Neural cell (in vitro differentiated cells): ENCODE results near the gene CUL3. TPM values are rescaled to one million over a fixed set of nuclear protein-coding genes. Genes with fewer than 3 reads are reported as not detected.

Experiments
- H2AFZ ChIP-seq: fragments of 200-600, 300-800 bp; sonication (generic), shearing (Covaris generic); 2 replicates; pipeline ENCODE4 v1.6.0; 2014; ENCODE audit warnings: low read depth, mild to moderate bottlenecking, antibody characterized with exemption, low read length, moderate library complexity
- H3F3A ChIP-seq: fragments of 200-600 bp; shearing (Covaris generic); 2 replicates; pipeline ENCODE4 v1.6.1; 2016; ENCODE audit warnings: mild to moderate bottlenecking, moderate library complexity, mixed read lengths, antibody characterized with exemption, low read length; ENCODE audit not compliant: insufficient read depth, poor library complexity, severe bottlenecking
- H3K27ac ChIP-seq: fragments of 200-600, 300-800 bp; sonication (generic), shearing (Covaris generic); 2 replicates; pipeline ENCODE4 v1.5.1; 2014; ENCODE audit warnings: mild to moderate bottlenecking, low read length, moderate library complexity
- H3K27me3 ChIP-seq: fragments of 300-800, 200-600 bp; sonication (generic), shearing (Covaris generic); 2 replicates; pipeline ENCODE4 v1.6.0; 2014; ENCODE audit warnings: mild to moderate bottlenecking, low read depth, low read length, moderate library complexity; ENCODE audit not compliant: insufficient read depth
- H3K36me3 ChIP-seq: fragments of 300-800, 200-600 bp; sonication (generic), shearing (Covaris generic); 2 replicates; pipeline ENCODE4 v1.5.1; 2014; ENCODE audit warnings: mild to moderate bottlenecking, antibody characterized with exemption, low read length, moderate library complexity; ENCODE audit not compliant: insufficient read depth
- H3K4me2 ChIP-seq: fragments of 300-800, 200-600 bp; sonication (generic), shearing (Covaris generic); 2 replicates; pipeline ENCODE4 v1.6.0; 2014; ENCODE audit warnings: mild to moderate bottlenecking, low read length
- H3K4me3 ChIP-seq: fragments of 300-800, 200-600 bp; sonication (generic), shearing (Covaris generic); 2 replicates; pipeline ENCODE4 v1.5.1; 2014; ENCODE audit warnings: mild to moderate bottlenecking, low read length, moderate library complexity
- H3K79me2 ChIP-seq: fragments of 200-600 bp; shearing (Covaris generic); replicated peaks from 2 replicates; pipeline ENCODE4 v1.6.0; 2014; ENCODE audit warnings: mild to moderate bottlenecking, low read length, moderate library complexity; ENCODE audit not compliant: insufficient read depth
- H3K9ac ChIP-seq: fragments of 300-800, 200-600 bp; sonication (generic), shearing (Covaris generic); 2 replicates; pipeline ENCODE4 v1.6.1; 2016; ENCODE audit warnings: mild to moderate bottlenecking, low read length, mixed read lengths
- H3K9me2 ChIP-seq: fragments of 200-600 bp; shearing (Covaris generic); 2 replicates; pipeline ENCODE4 v1.6.1; 2016; ENCODE audit warnings: mild to moderate bottlenecking, low read length, mixed read lengths; ENCODE audit not compliant: insufficient read depth
- H3K9me3 ChIP-seq: fragments of 200-600, 300-800 bp; sonication (generic), shearing (Covaris generic); 2 replicates; pipeline ENCODE4 v1.6.1; 2016; ENCODE audit warnings: mild to moderate bottlenecking, mixed run types, low read length, moderate library complexity, mixed read lengths
- H4K20me1 ChIP-seq: fragments of 200-600 bp; shearing (Covaris generic); 2 replicates; pipeline ENCODE4 v1.6.1; 2016; ENCODE audit warnings: mild to moderate bottlenecking, mixed run types; ENCODE audit not compliant: insufficient read depth
- EP300 ChIP-seq: fragments of 450-650 bp; conservative IDR thresholded peaks from 2 replicates; pipeline ENCODE4 v1.6.1; 2014; ENCODE audit warnings: antibody characterized with exemption, mild to moderate bottlenecking, moderate library complexity; ENCODE audit not compliant: poor library complexity, severe bottlenecking
- EZH2 ChIP-seq: fragments of 200-600, 300-800 bp; shearing (Covaris generic), sonication (generic); IDR thresholded peaks from 2 replicates; pipeline ENCODE4 v1.6.1; 2014; ENCODE audit warnings: antibody characterized with exemption, low read length, borderline replicate concordance, mild to moderate bottlenecking; ENCODE audit not compliant: insufficient read depth, poor library complexity, severe bottlenecking
- MXI1 ChIP-seq: fragments of 450-650 bp; conservative IDR thresholded peaks from 2 replicates; pipeline ENCODE4 v1.6.1; 2014; ENCODE audit warnings: antibody characterized with exemption, mild to moderate bottlenecking; ENCODE audit not compliant: poor library complexity, severe bottlenecking
- POLR2AphosphoS5 ChIP-seq: IDR thresholded peaks from 2 replicates; pipeline ENCODE4 v1.6.1; 2012
- RAD21 ChIP-seq: fragments of 450-650 bp; conservative IDR thresholded peaks from 2 replicates; pipeline ENCODE4 v1.6.1; 2014; ENCODE audit warnings: antibody characterized with exemption, mild to moderate bottlenecking, moderate library complexity
- SMC3 ChIP-seq: fragments of 450-650 bp; conservative IDR thresholded peaks from 2 replicates; pipeline ENCODE4 v1.6.1; 2014; ENCODE audit warnings: antibody characterized with exemption, mild to moderate bottlenecking, moderate library complexity; ENCODE audit not compliant: poor library complexity
- TAF1 ChIP-seq: IDR thresholded peaks from 2 replicates; pipeline ENCODE4 v1.6.1; 2012; ENCODE audit warnings: low read depth
- polyA plus RNA-seq: library from polyadenylated mRNA; depleted of rRNA; stranded (reverse); fragments of >200 nt; gene quantifications from 2 replicates; pipeline ENCODE4 v1.2.3, GENCODE V29; 2014
- TF ChIP-seq, protein P1 (sequence below): IDR thresholded peaks from 2 replicates; pipeline ENCODE4 v1.6.1; 2012; ENCODE audit warnings: borderline replicate concordance
- TF ChIP-seq, protein P2 (sequence below): fragments of 450-650 bp; IDR thresholded peaks from 2 replicates; pipeline ENCODE4 v1.5.1; 2014; ENCODE audit warnings: antibody characterized with exemption, mild to moderate bottlenecking, moderate library complexity; ENCODE audit not compliant: poor library complexity, severe bottlenecking

Gene CUL3
- polyA plus RNA-seq, 1 donor from 2014 or later = 53.9 TPM

DNA sequence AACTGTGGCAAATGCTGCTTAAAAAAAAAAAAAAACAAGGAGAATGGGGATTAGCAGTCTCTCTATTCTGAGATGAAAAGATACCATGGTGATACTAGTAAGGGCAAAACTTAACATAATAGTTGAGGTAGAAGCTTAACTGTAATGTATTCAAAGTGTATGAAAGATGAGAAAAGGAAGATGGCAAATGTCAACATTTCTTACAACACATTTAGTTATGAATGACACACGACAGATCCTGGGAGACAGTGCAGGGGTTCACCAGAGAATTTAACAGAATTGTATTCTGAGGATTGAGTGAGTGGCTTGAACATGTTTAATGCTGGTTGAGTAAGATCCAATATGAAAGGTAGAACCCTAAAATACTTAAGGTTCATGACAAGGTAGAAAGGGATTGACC, 52.7 kb downstream of the CUL3 start:
- no peak overlapping the region for H3K9ac ChIP-seq
- no peaks in the 10 kb centered on the region for H3K9me2 ChIP-seq
- H3K27me3 ChIP-seq = no peaks in the 10 kb centered on the region
- H3K4me3 ChIP-seq = no peak overlapping the region
- H3K9me3 ChIP-seq = no peaks in the 10 kb centered on the region
- H4K20me1 ChIP-seq = no peaks in the 10 kb centered on the region
- H3K27ac ChIP-seq = no peak overlapping the region
- peaks cover 57% of the 10 kb centered on the region for H3K79me2 ChIP-seq
- no peak overlapping the region for H3K4me2 ChIP-seq
- no peaks in the 10 kb centered on the region for H3F3A ChIP-seq
- peak; percentile 70 for TF ChIP-seq POLR2AphosphoS5
- TF ChIP-seq RAD21 = no peak
- peak; percentile 83 for TF ChIP-seq EP300
- H2AFZ ChIP-seq = no peak overlapping the region
- H3K36me3 ChIP-seq = peaks cover 4% of the 10 kb centered on the region

DNA sequence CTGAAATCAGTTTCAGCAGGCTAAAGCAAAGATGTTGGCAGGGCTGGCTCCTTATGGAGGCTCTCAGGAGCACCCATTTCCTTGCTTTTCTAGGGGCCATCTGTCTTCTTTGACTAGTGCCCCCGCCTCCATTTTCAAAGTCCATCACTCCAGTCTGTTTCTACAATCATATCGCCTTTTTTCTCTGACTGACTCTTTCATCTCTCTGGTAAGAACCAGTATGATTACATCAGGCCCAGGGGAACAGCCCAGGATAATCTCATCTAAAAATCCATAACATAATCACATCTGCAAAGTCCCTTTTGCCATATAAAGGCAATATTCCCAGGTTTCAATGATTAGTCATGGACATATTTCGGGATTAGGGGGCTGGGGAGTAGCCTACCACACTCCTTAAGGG, 57.0 kb downstream of the CUL3 start:
- peaks cover 64% of the 10 kb centered on the region for H3K79me2 ChIP-seq
- H3K36me3 ChIP-seq = peaks cover 4% of the 10 kb centered on the region
- TF ChIP-seq SMC3 (no peak), MXI1 (no peak), EP300 (no peak), TAF1 (no peak), EZH2 (no peak), POLR2AphosphoS5 (no peak)
- TF ChIP-seq, protein P1, sequence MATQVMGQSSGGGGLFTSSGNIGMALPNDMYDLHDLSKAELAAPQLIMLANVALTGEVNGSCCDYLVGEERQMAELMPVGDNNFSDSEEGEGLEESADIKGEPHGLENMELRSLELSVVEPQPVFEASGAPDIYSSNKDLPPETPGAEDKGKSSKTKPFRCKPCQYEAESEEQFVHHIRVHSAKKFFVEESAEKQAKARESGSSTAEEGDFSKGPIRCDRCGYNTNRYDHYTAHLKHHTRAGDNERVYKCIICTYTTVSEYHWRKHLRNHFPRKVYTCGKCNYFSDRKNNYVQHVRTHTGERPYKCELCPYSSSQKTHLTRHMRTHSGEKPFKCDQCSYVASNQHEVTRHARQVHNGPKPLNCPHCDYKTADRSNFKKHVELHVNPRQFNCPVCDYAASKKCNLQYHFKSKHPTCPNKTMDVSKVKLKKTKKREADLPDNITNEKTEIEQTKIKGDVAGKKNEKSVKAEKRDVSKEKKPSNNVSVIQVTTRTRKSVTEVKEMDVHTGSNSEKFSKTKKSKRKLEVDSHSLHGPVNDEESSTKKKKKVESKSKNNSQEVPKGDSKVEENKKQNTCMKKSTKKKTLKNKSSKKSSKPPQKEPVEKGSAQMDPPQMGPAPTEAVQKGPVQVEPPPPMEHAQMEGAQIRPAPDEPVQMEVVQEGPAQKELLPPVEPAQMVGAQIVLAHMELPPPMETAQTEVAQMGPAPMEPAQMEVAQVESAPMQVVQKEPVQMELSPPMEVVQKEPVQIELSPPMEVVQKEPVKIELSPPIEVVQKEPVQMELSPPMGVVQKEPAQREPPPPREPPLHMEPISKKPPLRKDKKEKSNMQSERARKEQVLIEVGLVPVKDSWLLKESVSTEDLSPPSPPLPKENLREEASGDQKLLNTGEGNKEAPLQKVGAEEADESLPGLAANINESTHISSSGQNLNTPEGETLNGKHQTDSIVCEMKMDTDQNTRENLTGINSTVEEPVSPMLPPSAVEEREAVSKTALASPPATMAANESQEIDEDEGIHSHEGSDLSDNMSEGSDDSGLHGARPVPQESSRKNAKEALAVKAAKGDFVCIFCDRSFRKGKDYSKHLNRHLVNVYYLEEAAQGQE = no peak
- TF ChIP-seq, protein P2, sequence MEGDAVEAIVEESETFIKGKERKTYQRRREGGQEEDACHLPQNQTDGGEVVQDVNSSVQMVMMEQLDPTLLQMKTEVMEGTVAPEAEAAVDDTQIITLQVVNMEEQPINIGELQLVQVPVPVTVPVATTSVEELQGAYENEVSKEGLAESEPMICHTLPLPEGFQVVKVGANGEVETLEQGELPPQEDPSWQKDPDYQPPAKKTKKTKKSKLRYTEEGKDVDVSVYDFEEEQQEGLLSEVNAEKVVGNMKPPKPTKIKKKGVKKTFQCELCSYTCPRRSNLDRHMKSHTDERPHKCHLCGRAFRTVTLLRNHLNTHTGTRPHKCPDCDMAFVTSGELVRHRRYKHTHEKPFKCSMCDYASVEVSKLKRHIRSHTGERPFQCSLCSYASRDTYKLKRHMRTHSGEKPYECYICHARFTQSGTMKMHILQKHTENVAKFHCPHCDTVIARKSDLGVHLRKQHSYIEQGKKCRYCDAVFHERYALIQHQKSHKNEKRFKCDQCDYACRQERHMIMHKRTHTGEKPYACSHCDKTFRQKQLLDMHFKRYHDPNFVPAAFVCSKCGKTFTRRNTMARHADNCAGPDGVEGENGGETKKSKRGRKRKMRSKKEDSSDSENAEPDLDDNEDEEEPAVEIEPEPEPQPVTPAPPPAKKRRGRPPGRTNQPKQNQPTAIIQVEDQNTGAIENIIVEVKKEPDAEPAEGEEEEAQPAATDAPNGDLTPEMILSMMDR = no peak
- no peak overlapping the region for H2AFZ ChIP-seq
- H4K20me1 ChIP-seq = no peaks in the 10 kb centered on the region
- no peak overlapping the region for H3K9ac ChIP-seq
- no peaks in the 10 kb centered on the region for H3F3A ChIP-seq
- no peaks in the 10 kb centered on the region for H3K9me3 ChIP-seq
- H3K4me2 ChIP-seq = no peak overlapping the region
- no peaks in the 10 kb centered on the region for H3K9me2 ChIP-seq
- no peaks in the 10 kb centered on the region for H3K27me3 ChIP-seq
- H3K4me3 ChIP-seq = no peak overlapping the region
- no peak overlapping the region for H3K27ac ChIP-seq

DNA sequence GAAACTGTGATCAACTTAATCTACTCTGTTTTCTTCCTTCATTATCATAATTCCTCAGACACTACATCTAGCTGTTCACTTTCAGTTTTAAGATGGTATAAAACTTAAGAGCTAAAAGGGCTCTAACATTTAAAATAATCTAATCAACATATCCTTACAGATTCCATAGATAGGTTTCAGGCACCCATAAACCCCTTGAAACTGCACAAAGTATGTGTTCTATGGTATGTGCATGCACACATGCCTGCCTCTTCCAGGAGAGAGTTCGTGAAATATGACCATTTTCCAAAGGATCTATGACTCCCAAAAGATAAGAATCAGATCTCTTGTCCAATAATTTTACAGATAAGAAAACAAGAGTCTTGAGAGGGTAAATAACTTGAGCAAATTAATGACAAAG, 59.4 kb downstream of the CUL3 start:
- TF ChIP-seq SMC3 (no peak), EZH2 (no peak), TAF1 (no peak), MXI1 (no peak)
- TF ChIP-seq, protein P1 = no peak
- no peaks in the 10 kb centered on the region for H4K20me1 ChIP-seq
- H3K9me2 ChIP-seq = no peaks in the 10 kb centered on the region
- H2AFZ ChIP-seq = no peak overlapping the region
- H3K27ac ChIP-seq = no peak overlapping the region
- H3K36me3 ChIP-seq = peaks cover 4% of the 10 kb centered on the region
- H3K4me2 ChIP-seq = no peak overlapping the region
- no peaks in the 10 kb centered on the region for H3K9me3 ChIP-seq
- no peaks in the 10 kb centered on the region for H3F3A ChIP-seq
- no peak overlapping the region for H3K4me3 ChIP-seq
- H3K27me3 ChIP-seq = no peaks in the 10 kb centered on the region
- H3K79me2 ChIP-seq = peaks cover 73% of the 10 kb centered on the region
- H3K9ac ChIP-seq = no peak overlapping the region
